ENCODE results near the gene CHMP3. TPM values are rescaled to one million over a fixed set of nuclear protein-coding genes. Genes with fewer than 3 reads are reported as not detected.
"Not testable (repeated sequence)": the region's sequence is repeated elsewhere in the genome, so short reads cannot be mapped to it uniquely, and the experiment has no call there.

Gene CHMP3
- total RNA-seq, 1 donor from 2014 or later = 83.7 TPM

DNA sequence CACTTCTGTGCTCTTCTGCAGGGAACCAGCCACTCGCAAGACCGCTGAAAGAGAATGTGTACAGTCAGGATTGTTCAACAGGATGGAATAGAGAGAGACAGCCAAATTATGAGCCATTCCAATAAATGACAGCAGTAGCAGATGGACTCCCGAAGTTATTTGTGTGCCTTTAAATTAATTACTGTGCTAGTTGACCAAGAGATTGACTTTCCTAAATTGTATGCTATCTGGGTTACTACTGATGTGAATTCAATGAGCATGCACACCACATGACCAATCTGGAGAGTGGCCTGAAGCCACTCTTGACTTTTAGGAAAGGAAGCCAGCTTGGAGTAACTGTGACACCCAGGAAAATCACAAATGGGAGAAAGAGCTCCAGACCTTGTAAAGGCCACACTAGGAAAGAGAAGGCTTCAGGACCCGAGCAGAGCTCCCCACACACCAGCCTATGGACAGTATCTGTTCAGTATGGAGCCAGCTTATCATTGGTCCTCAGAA lies 52.8 kb downstream of the CHMP3 start:
- H3K27me3 Mint-ChIP-seq (ENCODE audit: low read depth) = no peaks in the 10 kb centered on the region
- peaks cover 20% of the 10 kb centered on the region for H3K36me3 Mint-ChIP-seq (ENCODE audit: low read depth)
- H3K4me1 Mint-ChIP-seq = no peaks in the 10 kb centered on the region
- H3K27ac Mint-ChIP-seq (ENCODE audit: unreplicated experiment) = no peak overlapping the region
- no peak overlapping the region for H3K4me3 Mint-ChIP-seq
- H3K9me3 Mint-ChIP-seq = no peaks in the 10 kb centered on the region
- DNase-seq (ENCODE audit: low read depth, low spot score) = no peak
- no peak for TF ChIP-seq CTCF (conservative IDR thresholded peaks at IDR 0.05)

DNA sequence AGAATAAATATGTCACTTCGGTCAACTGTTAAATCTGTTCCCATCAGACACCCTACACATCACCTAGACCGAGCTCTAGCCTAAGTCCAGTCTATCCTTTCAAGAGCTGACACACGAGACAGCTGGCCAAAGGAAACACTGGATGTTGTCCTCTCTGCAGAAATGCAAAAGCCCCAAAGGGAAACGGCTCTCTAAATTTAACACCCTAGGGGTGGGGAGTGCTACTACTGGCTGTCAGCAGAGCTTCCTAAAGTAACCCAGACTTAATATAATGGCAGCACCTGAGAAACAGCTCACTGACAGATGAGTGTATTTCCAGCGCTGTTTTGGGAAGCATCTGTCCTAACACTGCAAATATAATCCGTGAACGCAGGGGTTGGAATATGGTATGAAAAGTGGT lies 55.6 kb downstream of the CHMP3 start:
- no peak overlapping the region for H3K27ac Mint-ChIP-seq (ENCODE audit: unreplicated experiment)
- no peak overlapping the region for H3K4me3 Mint-ChIP-seq
- TF ChIP-seq CTCF (conservative IDR thresholded peaks at IDR 0.05) = no peak
- H3K9me3 Mint-ChIP-seq = no peaks in the 10 kb centered on the region
- no peak for DNase-seq (ENCODE audit: low read depth, low spot score)
- no peaks in the 10 kb centered on the region for H3K27me3 Mint-ChIP-seq (ENCODE audit: low read depth)
- peaks cover 44% of the 10 kb centered on the region for H3K36me3 Mint-ChIP-seq (ENCODE audit: low read depth)
- H3K4me1 Mint-ChIP-seq = no peaks in the 10 kb centered on the region

- Mint-ChIP-seq H3K27me3 (ENCODE audit: low read depth) (no peaks in the 10 kb centered on the region), H3K27ac (ENCODE audit: unreplicated experiment) (no peak overlapping the region), H3K4me3 (no peak overlapping the region), H3K9me3 (peaks cover 24% of the 10 kb centered on the region), H3K4me1 (no peaks in the 10 kb centered on the region), H3K36me3 (ENCODE audit: low read depth) (peaks cover 89% of the 10 kb centered on the region)
- TF ChIP-seq CTCF (conservative IDR thresholded peaks at IDR 0.05) = no peak
- DNase-seq (ENCODE audit: low read depth, low spot score) = no peak
These were observed 62.7 kb downstream of the CHMP3 start for GRCh38 chr2:86500325-86501083.

- TF ChIP-seq CTCF (conservative IDR thresholded peaks at IDR 0.05) = no peak
- Mint-ChIP-seq H3K9me3 (peaks cover 25% of the 10 kb centered on the region), H3K4me3 (no peak overlapping the region), H3K27me3 (ENCODE audit: low read depth) (no peaks in the 10 kb centered on the region), H3K36me3 (ENCODE audit: low read depth) (peaks cover 91% of the 10 kb centered on the region), H3K27ac (ENCODE audit: unreplicated experiment) (no peak overlapping the region), H3K4me1 (no peaks in the 10 kb centered on the region)
- no peak for DNase-seq (ENCODE audit: low read depth, low spot score)
These were observed 63.9 kb downstream of the CHMP3 start for GRCh38 chr2:86499326-86499725.

DNA sequence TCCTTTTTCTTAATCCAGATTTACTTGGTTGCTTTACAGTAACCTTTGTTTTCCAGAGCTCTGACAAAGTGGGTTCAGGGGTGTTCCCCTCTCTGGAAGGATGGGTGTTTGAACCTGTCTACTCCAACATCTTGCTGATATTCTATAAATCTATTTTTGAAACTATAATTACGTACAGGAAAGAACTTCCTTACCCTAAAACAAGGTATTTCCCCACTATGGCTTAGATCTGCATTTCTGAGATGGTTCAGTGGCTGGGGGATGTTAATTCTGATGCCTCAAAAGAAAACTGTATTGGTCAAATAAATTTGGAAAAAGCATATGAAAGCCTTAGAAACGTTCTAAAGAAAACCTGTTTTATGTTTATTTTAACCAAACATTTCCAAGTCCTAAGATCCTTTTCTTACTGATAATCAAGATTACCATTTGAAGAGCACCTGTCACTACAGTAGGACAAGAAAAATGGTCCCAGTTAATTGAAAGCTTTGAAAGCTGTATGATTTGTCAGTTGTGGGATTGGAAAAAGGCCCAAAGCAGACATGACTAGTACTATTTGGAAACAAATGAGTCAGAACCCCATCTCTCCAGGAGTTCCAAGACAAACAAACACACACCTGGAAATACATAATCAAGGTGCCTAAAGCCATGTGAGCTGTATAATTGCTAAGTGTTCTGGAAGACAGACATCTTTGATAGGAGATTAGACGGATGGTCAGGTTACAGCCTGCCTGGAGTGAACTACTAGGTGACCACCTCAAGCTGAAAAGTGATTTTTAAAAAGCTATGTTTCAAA lies 64.6 kb downstream of the CHMP3 start:
- H3K4me3 Mint-ChIP-seq = no peak overlapping the region
- no peaks in the 10 kb centered on the region for H3K27me3 Mint-ChIP-seq (ENCODE audit: low read depth)
- no peak overlapping the region for H3K27ac Mint-ChIP-seq (ENCODE audit: unreplicated experiment)
- TF ChIP-seq CTCF (conservative IDR thresholded peaks at IDR 0.05) = no peak
- H3K9me3 Mint-ChIP-seq = peaks cover 25% of the 10 kb centered on the region
- no peak for DNase-seq (ENCODE audit: low read depth, low spot score)
- no peaks in the 10 kb centered on the region for H3K4me1 Mint-ChIP-seq
- H3K36me3 Mint-ChIP-seq (ENCODE audit: low read depth) = peaks cover 90% of the 10 kb centered on the region

GRCh38 chr2:86496391-86496790 lies 66.9 kb downstream of the CHMP3 start:
- H3K4me3 Mint-ChIP-seq = not testable (repeated sequence)
- peaks cover 22% of the 10 kb centered on the region for H3K9me3 Mint-ChIP-seq

More at GRCh38 chr2:86496391-86496790, 66.9 kb downstream of the CHMP3 start:
- peaks cover 73% of the 10 kb centered on the region for H3K36me3 Mint-ChIP-seq (ENCODE audit: low read depth)
- H3K4me1 Mint-ChIP-seq; H3K27ac Mint-ChIP-seq (ENCODE audit: unreplicated experiment); DNase-seq (ENCODE audit: low read depth, low spot score); H3K27me3 Mint-ChIP-seq (ENCODE audit: low read depth): not testable (repeated sequence)
